Measurements from ENCODE around the gene CASZ1.

Gene CASZ1

GRCh38 chr1:10679496-10680220 lies 116.8 kb downstream of the CASZ1 start:
- intact Hi-C loops (cut with DNase I), result no loop called here
- DNase-seq, result no peak

DNA sequence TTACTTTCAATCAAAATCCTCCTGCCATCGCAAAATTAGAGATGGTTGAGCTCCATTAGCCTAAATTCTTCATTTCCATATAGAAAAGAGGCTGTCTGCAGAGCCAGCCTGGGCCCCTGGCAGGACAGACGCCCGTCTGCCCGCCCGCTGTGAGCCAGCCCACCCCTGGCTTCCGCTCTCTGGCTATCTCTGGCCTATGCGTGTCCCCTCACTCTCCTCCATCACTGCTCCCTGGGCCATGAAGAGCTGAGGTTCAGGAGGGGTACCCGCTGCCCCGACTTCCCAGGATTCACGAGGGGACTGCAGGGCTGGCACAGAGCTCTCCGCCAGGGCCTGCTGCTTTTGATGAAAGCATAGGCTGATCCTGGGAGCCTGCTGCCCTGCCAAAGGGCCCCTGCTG lies 117.6 kb downstream of the CASZ1 start:
- intact Hi-C loops (cut with DNase I), result no loop called here
- DNase-seq, result no peak

DNA sequence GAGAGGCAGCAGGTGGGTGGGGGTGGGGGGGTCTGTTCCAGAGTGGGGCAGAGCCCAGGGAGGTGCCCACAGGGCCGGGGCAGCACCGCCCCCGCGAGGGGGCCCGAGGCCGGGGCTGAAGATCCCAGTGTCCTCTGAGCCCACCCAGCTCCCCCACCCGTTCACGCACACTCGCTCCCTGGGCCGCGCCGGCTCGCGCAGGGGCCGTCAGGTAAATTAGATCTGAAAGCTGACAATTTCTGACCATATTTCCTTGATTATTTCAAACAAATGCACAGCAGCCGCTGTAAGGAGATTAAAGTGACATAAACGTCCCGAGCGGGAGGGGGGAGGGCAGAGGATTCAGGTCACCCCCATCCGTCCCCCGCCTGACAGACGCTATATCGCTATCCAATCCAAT lies 118.0 kb downstream of the CASZ1 start:
- intact Hi-C loops (cut with DNase I), result no loop called here
- no peak for DNase-seq

DNA sequence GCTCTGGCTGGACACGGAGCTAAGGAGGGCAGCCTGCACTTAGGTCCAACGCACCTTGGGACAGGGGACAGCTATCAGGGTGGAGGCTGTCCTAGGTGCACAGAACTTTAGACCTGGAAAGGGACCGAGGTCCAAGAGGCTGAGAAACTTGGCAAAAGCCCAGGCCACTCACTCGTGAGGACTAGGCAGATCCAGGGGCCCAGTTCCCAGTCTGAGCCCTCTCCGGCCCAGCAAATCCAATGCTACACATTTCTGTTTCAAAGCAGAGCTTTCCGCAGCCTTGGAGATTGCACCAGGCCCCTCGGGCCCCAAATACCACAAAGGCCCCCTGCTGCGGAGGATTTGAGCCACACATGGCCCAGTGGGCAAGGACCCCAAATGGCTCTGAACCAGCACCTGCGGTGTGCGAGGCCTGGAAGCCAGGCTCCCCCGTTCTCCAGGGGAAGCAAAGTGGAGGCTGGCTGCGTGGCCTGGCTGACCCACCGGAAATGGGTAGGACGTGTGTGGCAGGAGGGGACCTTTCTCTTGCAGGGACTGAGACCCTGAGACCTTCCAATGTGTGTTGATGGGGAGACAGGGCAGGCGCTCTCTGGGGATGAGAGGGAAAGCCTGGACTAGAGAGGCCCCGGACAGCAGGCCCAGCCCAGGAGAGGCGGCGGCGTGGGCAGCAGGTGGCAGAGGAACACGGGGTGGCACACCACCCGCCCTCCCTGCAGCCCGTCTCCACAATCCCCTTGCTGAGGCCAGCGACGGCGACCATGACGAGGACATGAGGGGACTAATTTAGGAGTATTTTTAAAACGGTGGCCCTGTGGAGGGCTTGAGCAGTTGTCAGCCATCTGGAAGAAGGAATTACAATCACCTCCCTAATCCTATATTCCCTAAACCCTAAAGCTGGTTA lies 118.7 kb downstream of the CASZ1 start:
- no peak for DNase-seq
- intact Hi-C loops (cut with DNase I), result no loop called here

- no peak for DNase-seq
- intact Hi-C loops (cut with DNase I), result no loop called here
These were observed 119.5 kb downstream of the CASZ1 start for GRCh38 chr1:10676963-10677362.

- DNase-seq, result no peak
- intact Hi-C loops (cut with DNase I), result no loop called here
These were observed 120.6 kb downstream of the CASZ1 start for GRCh38 chr1:10675813-10676212.

GRCh38 chr1:10674700-10675609 lies 121.5 kb downstream of the CASZ1 start:
- intact Hi-C loops (cut with DNase I), result no loop called here
- DNase-seq, result no peak

DNA sequence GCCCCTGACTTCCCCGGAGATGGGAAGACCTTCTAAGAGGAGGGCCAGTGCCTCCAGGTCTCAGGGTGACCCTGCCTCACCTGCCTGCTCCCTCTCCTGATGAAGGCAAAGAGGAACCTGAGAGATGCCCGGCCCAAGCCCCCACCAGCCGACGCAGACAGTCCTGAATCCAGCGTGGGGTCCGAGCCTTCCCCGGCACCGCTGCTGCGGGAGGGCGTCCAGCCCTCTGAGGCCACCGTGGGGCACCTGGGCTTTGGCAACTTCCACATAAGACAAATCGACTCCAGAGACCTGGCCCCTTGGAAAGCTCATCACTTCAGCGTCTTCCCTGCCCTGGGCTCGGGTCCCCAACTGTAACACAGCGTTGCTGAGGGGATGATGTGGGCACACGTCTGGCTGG lies 122.2 kb downstream of the CASZ1 start:
- intact Hi-C loops (cut with DNase I), result no loop called here
- no peak for DNase-seq

GRCh38 chr1:10673109-10673711 lies 123.2 kb downstream of the CASZ1 start:
- intact Hi-C loops (cut with DNase I), result no loop called here
- DNase-seq, result no peak

- DNase-seq, result no peak
- intact Hi-C loops (cut with DNase I), result no loop called here
These were observed 123.9 kb downstream of the CASZ1 start for GRCh38 chr1:10672343-10673050.

DNA sequence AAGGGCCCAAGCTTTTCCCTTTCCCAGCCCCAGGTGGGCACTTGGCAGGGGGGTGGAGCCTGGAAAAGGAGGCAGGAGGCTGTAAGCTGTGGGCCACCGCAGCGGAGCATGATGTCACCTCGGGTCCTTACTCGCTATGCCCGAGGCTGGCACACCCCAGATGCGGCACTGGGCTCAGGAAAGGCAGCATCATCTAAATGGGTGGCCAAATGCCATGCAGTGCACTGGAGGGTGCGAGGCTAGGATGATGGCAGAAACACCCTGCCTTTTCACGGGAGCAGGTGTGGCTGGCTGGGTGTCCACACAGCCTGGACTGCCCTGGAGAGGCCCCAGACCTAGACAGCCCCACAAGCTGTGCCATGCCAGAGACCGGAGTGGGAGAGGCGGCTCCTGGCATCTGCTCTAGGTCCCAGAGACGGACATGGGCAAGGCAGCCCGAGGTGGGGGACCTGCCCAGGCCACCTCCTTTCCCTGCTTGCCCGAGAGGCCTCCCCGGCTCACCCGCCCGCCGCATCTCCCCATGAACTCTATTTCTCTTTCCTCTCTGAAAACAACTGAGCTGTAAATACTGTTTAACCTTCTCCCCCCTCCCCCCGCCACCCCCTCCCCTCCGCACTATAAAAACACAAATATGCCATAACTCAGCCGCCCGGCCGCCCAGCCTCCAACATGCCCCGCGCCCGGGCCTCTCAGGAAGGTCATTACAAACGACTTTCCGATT lies 124.7 kb downstream of the CASZ1 start:
- intact Hi-C loops (cut with DNase I), result no loop called here
- no peak for DNase-seq

- no peak for DNase-seq
- intact Hi-C loops (cut with DNase I), result no loop called here
These were observed 125.4 kb downstream of the CASZ1 start for GRCh38 chr1:10671090-10671489.

DNA sequence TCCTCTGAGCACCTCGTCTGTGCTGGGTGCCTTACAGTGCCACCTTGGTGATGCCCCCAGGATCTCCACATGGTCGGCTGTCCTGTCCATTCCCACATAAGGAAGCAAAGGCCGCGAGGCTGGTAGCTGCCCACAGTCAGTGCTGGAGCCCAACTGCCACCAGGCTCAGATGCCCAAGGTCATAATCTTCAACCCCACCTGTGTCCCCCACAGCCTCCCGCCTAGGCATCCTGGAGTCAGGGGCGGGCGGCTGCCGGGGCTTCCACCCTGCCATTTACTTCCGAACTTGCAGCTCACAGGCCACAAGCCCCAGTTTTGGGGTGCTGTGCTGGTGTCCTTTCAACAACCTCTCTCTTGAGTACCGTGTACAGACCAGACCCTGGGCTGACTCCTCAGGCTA lies 126.3 kb downstream of the CASZ1 start:
- intact Hi-C loops (cut with DNase I), result no loop called here

DNA sequence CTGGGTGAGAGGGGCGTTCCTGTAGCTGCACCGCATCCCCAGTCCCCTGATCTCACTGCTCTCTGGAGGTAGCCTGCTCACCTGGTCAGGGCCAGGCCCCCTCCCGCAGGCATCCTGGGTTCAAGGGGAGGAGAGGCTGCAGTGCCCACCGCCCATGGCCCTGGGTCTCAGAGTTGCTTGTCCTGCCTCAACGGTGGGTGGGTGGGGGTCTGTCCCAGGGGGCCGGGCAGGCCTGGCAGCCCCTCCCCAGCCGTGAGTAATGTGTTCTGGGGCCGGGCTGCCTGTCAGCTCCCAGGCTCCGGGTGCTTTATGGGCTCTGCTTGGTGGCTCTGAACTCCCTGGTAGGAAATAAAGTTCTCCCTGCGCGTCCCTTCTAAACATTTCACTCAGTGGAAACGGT lies 126.9 kb downstream of the CASZ1 start:
- intact Hi-C loops (cut with DNase I), result no loop called here
- no peak for DNase-seq

More for the DNA sequence above, 126.3 kb downstream of the CASZ1 start:
- no peak for DNase-seq

- DNase-seq, result no peak
- intact Hi-C loops (cut with DNase I), result no loop called here
These were observed 128.3 kb downstream of the CASZ1 start for GRCh38 chr1:10667861-10668761.

GRCh38 chr1:10665930-10666850 lies 130.3 kb downstream of the CASZ1 start:
- intact Hi-C loops (cut with DNase I), result no loop called here

DNA sequence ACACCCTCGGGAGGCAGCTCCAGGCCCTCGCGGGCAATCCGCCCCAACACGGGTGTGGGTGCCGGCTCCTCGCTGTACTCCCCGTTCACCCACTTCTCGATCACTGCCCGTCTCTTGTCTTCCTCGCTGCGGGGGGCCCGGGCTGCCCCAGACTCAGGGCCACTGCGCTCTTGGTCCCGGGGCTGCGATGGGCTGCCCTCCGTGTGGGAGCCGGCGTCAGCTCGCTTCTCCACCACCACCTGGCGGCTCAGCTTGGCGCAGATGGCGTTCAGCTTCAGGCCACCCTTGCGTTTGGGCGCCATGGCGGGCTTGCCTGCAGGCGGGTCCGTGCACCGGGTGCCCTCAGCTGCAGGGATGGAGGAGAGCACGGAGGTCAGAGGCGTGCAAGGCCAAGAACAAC lies 131.2 kb downstream of the CASZ1 start:
- intact Hi-C loops (cut with DNase I), result no loop called here
- DNase-seq, result no peak

More at GRCh38 chr1:10665930-10666850, 130.3 kb downstream of the CASZ1 start:
- DNase-seq, result peak in 2 of 10 donors; percentile 24 to 25
